K562 (cell line): ENCODE measurements around the gene FBLN7. TPM values are rescaled to one million over a fixed set of nuclear protein-coding genes. Genes with fewer than 3 reads are reported as not detected.

Experiments used
- ERF ChIP-seq: fragments of 450-650 bp; formaldehyde crosslinking; IDR thresholded peaks from 2 replicates; pipeline ENCODE4 v1.4.0; 2020; ENCODE audit warnings: mild to moderate bottlenecking, mixed read lengths
- SAFB2 ChIP-seq: fragments of 200-400 bp; formaldehyde crosslinking; IDR thresholded peaks from 2 replicates; pipeline ENCODE4 v1.6.1; 2018; ENCODE audit warnings: borderline replicate concordance, low read length, low read depth, moderate library complexity; ENCODE audit not compliant: severe bottlenecking
- ZBTB49 ChIP-seq: sonication (generic); formaldehyde crosslinking; IDR thresholded peaks from 2 replicates; pipeline ENCODE4 v1.8.0; 2022; ENCODE audit warnings: missing genetic modification reagents, mild to moderate bottlenecking, borderline replicate concordance
- ZNF280A ChIP-seq: fragments of 450-650 bp; IDR thresholded peaks from 2 replicates; pipeline ENCODE4 v1.6.1; 2018; ENCODE audit warnings: mild to moderate bottlenecking, low read depth; ENCODE audit not compliant: partially characterized antibody
- polyA plus RNA-seq, 8 experiments: library from polyadenylated mRNA; depleted of rRNA in 4 of 8; stranded (reverse) in 5 of 8; unstranded in 3 of 8; fragments of >200 nt; fragmentation: Nextera tagmentation in 2 of 8; fragmentation: Illumina TruSeq in 1 of 8; extraction: Ambion mirVana in 2 of 8; extraction: Trizol in 1 of 8; gene quantifications; 2 replicates each; pipeline versions ENCODE4 v1.2.1 to v1.2.3, GENCODE V29; 2011 to 2014; ENCODE audit warnings: inconsistent platforms in 1 of 8, missing spikeins in 1 of 8
- total RNA-seq, 7 experiments: library from RNA; depleted of rRNA in 6 of 7; stranded (reverse); fragments of >200 nt in 6 of 7; fragmentation: Illumina TruSeq in 2 of 7; extraction: Trizol in 2 of 7; gene quantifications; 2 replicates each; pipeline versions ENCODE4 v1.2.1 to v1.2.3, GENCODE V29; 2011 to 2021; ENCODE audit warnings: low replicate concordance in 1 of 7
- TF ChIP-seq, protein P1 (sequence below), 2 experiments: fragments of 450-650 bp in 1 of 2; sonication (generic) in 1 of 2; formaldehyde crosslinking; conservative IDR thresholded peaks; 2 replicates each; pipeline versions ENCODE4 v1.4.0 to v1.8.1; 2020 to 2022; ENCODE audit warnings: mild to moderate bottlenecking in 1 of 2, missing genetic modification reagents in 1 of 2

FBLN7 gene
- total and polyA plus RNA-seq, 9 of the 15 experiments (the other 6 are each of a cell fraction or from before 2014, with no cell fraction given), result 0.13 TPM; not detected in 8

- TF ChIP-seq ZNF280A (no peak), ERF (CRISPR knock-in tag) (no peak), SAFB2 (no peak), ZBTB49 (no peak)
- TF ChIP-seq, protein P1, sequence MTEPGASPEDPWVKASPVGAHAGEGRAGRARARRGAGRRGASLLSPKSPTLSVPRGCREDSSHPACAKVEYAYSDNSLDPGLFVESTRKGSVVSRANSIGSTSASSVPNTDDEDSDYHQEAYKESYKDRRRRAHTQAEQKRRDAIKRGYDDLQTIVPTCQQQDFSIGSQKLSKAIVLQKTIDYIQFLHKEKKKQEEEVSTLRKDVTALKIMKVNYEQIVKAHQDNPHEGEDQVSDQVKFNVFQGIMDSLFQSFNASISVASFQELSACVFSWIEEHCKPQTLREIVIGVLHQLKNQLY (CRISPR knock-in tag; conservative IDR thresholded peaks at IDR 0.05), result no peak
Measured at GRCh38 chr2:112183327-112184025, 45.3 kb downstream of the FBLN7 start (continued).
